Hippocampal formation (tissue), 2 donors: Measurements from ENCODE around the gene PKD2.
"Not testable (repeated sequence)": the region's sequence is repeated elsewhere in the genome, so short reads cannot be mapped to it uniquely, and the experiment has no call there.

Experiments used
- DNase-seq, 2 donors: peaks; one replicate each; lab custom pipeline; 2025; lab: John Stamatoyannopoulos, UW

PKD2 gene

DNA sequence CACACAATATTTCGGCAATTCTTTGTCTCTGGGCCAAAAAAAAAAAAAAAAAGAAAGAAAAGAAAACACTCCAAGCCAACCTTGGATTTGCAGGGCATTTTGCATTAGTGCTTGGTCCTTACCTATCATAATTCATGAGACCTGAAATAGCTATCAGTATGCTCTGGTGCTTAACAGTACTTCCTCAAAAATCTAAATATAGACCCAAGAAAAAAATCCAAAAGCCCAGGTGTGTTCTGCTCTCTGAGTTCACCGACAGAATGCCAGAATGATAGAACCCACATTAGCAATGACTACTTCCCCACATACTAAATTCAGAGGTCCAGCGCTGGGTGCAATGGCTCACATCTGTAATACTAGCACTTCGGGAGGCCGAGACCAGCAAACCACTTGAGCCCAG, 108.2 kb downstream of the PKD2 start:
- no peak for DNase-seq

DNA sequence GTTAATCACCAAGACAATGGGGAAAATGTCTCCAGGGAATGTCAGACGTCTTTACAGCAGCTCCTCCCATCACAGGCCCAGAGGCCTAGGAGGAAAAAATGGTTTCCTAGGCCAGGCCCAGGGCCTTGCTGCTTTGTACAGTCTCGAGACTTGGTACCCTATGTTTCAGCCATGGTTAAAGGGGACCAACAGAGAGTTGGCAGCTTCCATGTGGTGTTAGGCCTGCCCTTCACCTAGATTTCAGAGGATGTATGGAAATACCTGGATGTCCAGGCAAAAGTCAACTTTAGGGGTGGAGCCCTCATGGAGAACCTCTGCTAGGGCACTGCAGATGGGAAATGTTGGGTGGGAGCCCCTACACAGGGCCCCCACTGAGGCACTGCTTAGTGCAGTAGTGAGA, 112.5 kb downstream of the PKD2 start:
- DNase-seq = no peak

DNA sequence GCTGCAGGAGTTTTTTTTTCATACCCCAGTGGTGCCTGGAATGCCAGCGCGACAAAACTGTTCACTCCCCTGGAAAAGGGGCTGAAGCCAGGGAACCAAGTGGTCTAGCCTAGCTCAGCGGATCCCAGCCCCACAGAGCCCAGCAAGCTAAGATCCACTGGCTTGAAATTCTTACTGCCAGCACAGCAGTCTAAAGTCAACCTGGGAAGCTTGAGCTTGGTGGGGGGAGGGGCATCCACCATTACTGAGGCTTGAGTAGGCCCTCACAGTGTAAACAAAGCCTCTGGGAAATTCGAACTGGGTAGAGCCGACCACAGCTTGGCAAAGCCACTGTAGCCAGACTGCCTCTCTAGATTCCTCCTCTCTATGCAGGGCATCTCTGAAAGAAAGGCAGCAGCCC, 114.8 kb downstream of the PKD2 start:
- DNase-seq = not testable (repeated sequence)
